ENCODE measurements around the gene ULK4. TPM values are rescaled to one million over a fixed set of nuclear protein-coding genes. Genes with fewer than 3 reads are reported as not detected.

Gene ULK4
- total and polyA plus RNA-seq, 9 of the 15 experiments (the other 6 are each of a cell fraction or from before 2014, with no cell fraction given): 3.0 to 5.9 (median 3.5) TPM

DNA sequence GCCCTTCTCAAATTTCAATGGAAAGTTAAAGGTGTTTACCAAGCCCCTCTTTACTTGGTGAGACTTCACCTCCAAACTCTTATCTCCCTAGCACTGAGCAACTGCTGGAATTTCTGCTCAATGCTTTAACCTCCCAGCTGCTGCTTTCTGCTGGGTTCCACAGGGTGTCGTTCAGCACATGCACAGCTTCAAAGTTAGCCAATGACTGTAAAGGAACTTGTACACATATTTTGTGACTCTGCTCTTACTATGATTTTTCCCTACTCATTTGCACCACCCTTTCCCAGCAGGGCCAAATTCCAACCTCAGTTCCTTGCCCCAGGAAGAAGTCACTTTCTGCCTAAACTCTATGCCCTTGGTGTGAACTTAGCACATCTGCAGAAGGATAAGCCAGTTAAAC lies 89.7 kb downstream of the ULK4 start (continued):
- TF ChIP-seq PYGO2 (tag; IDR thresholded peaks at IDR 0.05): no peak
- no peak for TF ChIP-seq FIP1L1 (IDR thresholded peaks at IDR 0.05; ENCODE audit: low read depth, low read length, poor library complexity, severe bottlenecking)
- TF ChIP-seq ZNF79 (CRISPR knock-in tag; IDR thresholded peaks at IDR 0.05; ENCODE audit: low read depth): no peak
- TF ChIP-seq ZNF695 (CRISPR knock-in tag; IDR thresholded peaks at IDR 0.05): no peak
- TF ChIP-seq NR2C1 (IDR thresholded peaks at IDR 0.05): no peak
- no peak for TF ChIP-seq NR2C1 (tag; IDR thresholded peaks at IDR 0.05)
- TF ChIP-seq, protein P1, sequence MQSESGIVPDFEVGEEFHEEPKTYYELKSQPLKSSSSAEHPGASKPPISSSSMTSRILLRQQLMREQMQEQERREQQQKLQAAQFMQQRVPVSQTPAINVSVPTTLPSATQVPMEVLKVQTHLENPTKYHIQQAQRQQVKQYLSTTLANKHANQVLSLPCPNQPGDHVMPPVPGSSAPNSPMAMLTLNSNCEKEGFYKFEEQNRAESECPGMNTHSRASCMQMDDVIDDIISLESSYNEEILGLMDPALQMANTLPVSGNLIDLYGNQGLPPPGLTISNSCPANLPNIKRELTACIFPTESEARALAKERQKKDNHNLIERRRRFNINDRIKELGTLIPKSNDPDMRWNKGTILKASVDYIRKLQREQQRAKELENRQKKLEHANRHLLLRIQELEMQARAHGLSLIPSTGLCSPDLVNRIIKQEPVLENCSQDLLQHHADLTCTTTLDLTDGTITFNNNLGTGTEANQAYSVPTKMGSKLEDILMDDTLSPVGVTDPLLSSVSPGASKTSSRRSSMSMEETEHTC (IDR thresholded peaks at IDR 0.05): no peak
- TF ChIP-seq SMAD3 (CRISPR knock-in tag; conservative IDR thresholded peaks at IDR 0.05): no peak
- TF ChIP-seq PHTF2 (CRISPR knock-in tag; IDR thresholded peaks at IDR 0.05): no peak
- no peak for TF ChIP-seq IRF2 (CRISPR knock-in tag; IDR thresholded peaks at IDR 0.05)

DNA sequence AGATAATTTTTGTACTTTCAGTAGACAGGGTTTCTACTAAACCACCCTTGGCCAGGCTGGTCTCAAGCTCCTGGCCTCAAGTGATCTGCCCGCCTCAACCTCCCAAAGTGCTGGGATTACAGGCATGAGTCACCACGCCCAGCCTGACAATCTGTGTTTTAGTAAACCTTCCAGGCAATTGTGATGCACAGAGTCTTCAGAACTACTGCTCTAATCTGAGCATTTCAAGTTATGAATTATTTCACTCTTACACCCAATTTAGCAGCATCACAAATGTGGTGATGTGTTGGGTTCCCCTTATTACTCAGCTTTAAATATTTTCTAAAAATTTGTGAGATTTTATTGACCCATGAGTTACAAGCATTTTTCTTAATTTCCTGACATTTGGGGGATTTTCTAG lies 94.4 kb downstream of the ULK4 start:
- no TSS peak for BruUV-seq (replicated peaks)
- DNase-seq (ENCODE audit: extremely low read depth in 1 of 4, low spot score in 3 of 4) (no peak), ATAC-seq (no peak), FAIRE-seq (no peak)
- Histone ChIP-seq H3K4me1 (replicated peaks in 1 of 2; ENCODE audit: control insufficient read depth in 2 of 2, insufficient read depth in 2 of 2, low read length in 2 of 2) (no peaks in the 10 kb centered on the region), H3K9me1 (ENCODE audit: control insufficient read depth, insufficient read depth, low read length) (no peaks in the 10 kb centered on the region), H3K9me3 (replicated peaks; ENCODE audit: control insufficient read depth, insufficient read depth, low read depth, low read length) (no peaks in the 10 kb centered on the region), H3K27ac (ENCODE audit: extremely low read depth, low read depth, low read length) (no peak overlapping the region), H3K36me3 (ENCODE audit: control insufficient read depth, insufficient read depth, low read length) (no peaks in the 10 kb centered on the region), H3K4me3 (no peak overlapping the region), H2AFZ (ENCODE audit: low read depth, low read length) (no peak overlapping the region), H3K79me2 (ENCODE audit: control insufficient read depth, insufficient read depth, low read length) (no peaks in the 10 kb centered on the region), H3K4me2 (ENCODE audit: insufficient read depth, low read length) (no peak overlapping the region), H3K27me3 (ENCODE audit: control insufficient read depth in 2 of 2, insufficient read depth in 2 of 2, low read length in 2 of 2) (peaks cover 2 to 7% of the 10 kb centered on the region in 2 experiments; a peak in 1 of 5 replicates), H3K9ac (ENCODE audit: insufficient read depth in 1 of 2, low read depth in 2 of 2, low read length in 2 of 2) (no peak overlapping the region), H4K20me1 (replicated peaks; ENCODE audit: control insufficient read depth, insufficient read depth, low read length) (no peaks in the 10 kb centered on the region)
- ChIA-PET POLR2A (no interaction called here), CTCF (ENCODE audit: low intra/inter-chr PET ratio) (no interaction called here)
- in situ Hi-C loops (cut with MboI): loop anchor here (10.0 kb wide), 1 partner anchor 163 kb away; no protein-coding TSS in a partner anchor
- intact Hi-C loops (cut with micrococcal nuclease): no loop called here
- 20% methylated on average over 1 of the region's 2 CpGs for WGBS (ENCODE audit: insufficient coverage, low coverage, missing lambda C conversion rate)
- no peak for TF ChIP-seq ZC3H4 (CRISPR knock-in tag; IDR thresholded peaks at IDR 0.05; ENCODE audit: borderline replicate concordance)
- no peak for TF ChIP-seq GATAD2B (IDR thresholded peaks at IDR 0.05; ENCODE audit: borderline replicate concordance)
- no peak for TF ChIP-seq CSDE1 (IDR thresholded peaks at IDR 0.05)
- no peak for TF ChIP-seq GABPB1 (CRISPR knock-in tag; IDR thresholded peaks at IDR 0.05)
- TF ChIP-seq ARID3A (IDR thresholded peaks at IDR 0.05; ENCODE audit: borderline replicate concordance, low read depth, low read length): no peak
- no peak for TF ChIP-seq FOXJ3 (CRISPR knock-in tag; IDR thresholded peaks at IDR 0.05)
- TF ChIP-seq BRF2 (IDR thresholded peaks at IDR 0.05; ENCODE audit: borderline replicate concordance, insufficient read depth, insufficient read length): no peak

All from K562 (cell line).